Stimulated activated CD8-positive, alpha-beta memory T cell treated with anti-CD3 and anti-CD28 coated beads, Interleukin-12 subunit alpha, Interleukin-12 subunit beta, amount 100 ng/mL, for 1 hour (primary cell): ENCODE results near the gene LRRC18.

Experiments used
- DNase-seq: peaks from one replicate; pipeline ENCODE4 v3.0.0-alpha.2; 2020; ENCODE audit warnings: low read depth

LRRC18 gene

GRCh38 chr10:48939790-48940325 is at the start of gene LRRC18:
Gene LRRC18, minus strand, starts transcription at chr10:48939840. Its CDS starts 25,685 bp downstream, at chr10:48914155.
- no peak for DNase-seq

- no peak for DNase-seq
These were observed 46.0 kb upstream of the LRRC18 start for GRCh38 chr10:48985621-48986158.

- no peak for DNase-seq
These were observed 44.2 kb upstream of the LRRC18 start for GRCh38 chr10:48983648-48984351.

- DNase-seq = no peak
These were observed 42.9 kb upstream of the LRRC18 start for GRCh38 chr10:48982584-48982983.

- no peak for DNase-seq
These were observed 41.8 kb upstream of the LRRC18 start for GRCh38 chr10:48981310-48981907.

GRCh38 chr10:48978318-48978717 is 38.7 kb upstream of the LRRC18 start:
- DNase-seq = no peak

- no peak for DNase-seq
These were observed 36.6 kb upstream of the LRRC18 start for GRCh38 chr10:48976196-48976595.

GRCh38 chr10:48974510-48975156 is 35.0 kb upstream of the LRRC18 start:
- DNase-seq = no peak

- no peak for DNase-seq
These were observed 33.4 kb upstream of the LRRC18 start for GRCh38 chr10:48973065-48973464.

GRCh38 chr10:48970654-48971053 is 31.0 kb upstream of the LRRC18 start:
- no peak for DNase-seq

- DNase-seq = no peak
These were observed 30.4 kb upstream of the LRRC18 start for GRCh38 chr10:48970046-48970445.

GRCh38 chr10:48968036-48968435 is 28.4 kb upstream of the LRRC18 start:
- no peak for DNase-seq

- DNase-seq = no peak
These were observed 25.8 kb upstream of the LRRC18 start for GRCh38 chr10:48965460-48965859.

GRCh38 chr10:48964038-48964437 is 24.4 kb upstream of the LRRC18 start:
- DNase-seq = no peak

GRCh38 chr10:48958598-48959190 is 19.1 kb upstream of the LRRC18 start:
- DNase-seq = no peak

GRCh38 chr10:48957361-48958151 is 17.9 kb upstream of the LRRC18 start:
- DNase-seq = no peak

- no peak for DNase-seq
These were observed 12.1 kb upstream of the LRRC18 start for GRCh38 chr10:48951707-48952106.

GRCh38 chr10:48948470-48949037 is 8.9 kb upstream of the LRRC18 start:
- DNase-seq = no peak

- DNase-seq = no peak
These were observed 8.2 kb upstream of the LRRC18 start for GRCh38 chr10:48947690-48948469.

GRCh38 chr10:48946891-48947500 is 7.4 kb upstream of the LRRC18 start:
- DNase-seq = no peak
